ENCODE data around the gene SMG9. TPM values are rescaled to one million over a fixed set of nuclear protein-coding genes. Genes with fewer than 3 reads are reported as not detected.
A peak's percentile ranks its signal among the peaks of the same experiment; 100 is the strongest.

The SMG9 gene
- total RNA-seq, 4 donors from 2014 or later, result 4.5 to 9.1 (median 7.1) TPM

DNA sequence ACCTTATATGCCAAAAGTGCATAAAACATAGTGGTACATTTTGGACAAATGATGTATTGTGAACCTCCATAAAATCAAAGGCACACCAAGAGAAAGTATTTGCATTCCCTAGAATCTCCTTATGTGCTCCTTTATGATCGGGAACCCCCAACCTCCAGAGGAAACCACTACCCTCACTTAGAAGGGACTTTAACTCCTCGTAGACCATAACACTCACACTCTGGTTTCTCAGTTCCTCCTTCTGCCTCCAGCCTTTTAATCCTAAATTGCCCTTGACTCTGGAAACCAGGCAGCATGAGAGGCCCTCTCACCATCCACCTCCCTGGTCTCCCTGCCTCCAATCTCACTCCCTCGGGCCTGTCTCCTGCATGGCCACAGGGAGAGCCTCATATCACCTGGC lies 35.8 kb upstream of the SMG9 start:
- in situ Hi-C loops (cut with MboI; ENCODE audit: low sequenced_read_pairs in 4 of 4) (no loop called here), intact Hi-C loops (cut with DNase I; ENCODE audit: low total_unique reads) (no loop called here)
- DNase-seq, result no peak
- Histone ChIP-seq H3K4me3 (no peak overlapping the region), H3K27ac (no peak overlapping the region), H3K9me3 (no peaks in the 10 kb centered on the region), H3K4me1 (no peaks in the 10 kb centered on the region), H3K27me3 (peaks cover 0 to 2% (median 0%) of the 10 kb centered on the region in 3 donors), H3K36me3 (no peaks in the 10 kb centered on the region)
- TF ChIP-seq, protein P1, sequence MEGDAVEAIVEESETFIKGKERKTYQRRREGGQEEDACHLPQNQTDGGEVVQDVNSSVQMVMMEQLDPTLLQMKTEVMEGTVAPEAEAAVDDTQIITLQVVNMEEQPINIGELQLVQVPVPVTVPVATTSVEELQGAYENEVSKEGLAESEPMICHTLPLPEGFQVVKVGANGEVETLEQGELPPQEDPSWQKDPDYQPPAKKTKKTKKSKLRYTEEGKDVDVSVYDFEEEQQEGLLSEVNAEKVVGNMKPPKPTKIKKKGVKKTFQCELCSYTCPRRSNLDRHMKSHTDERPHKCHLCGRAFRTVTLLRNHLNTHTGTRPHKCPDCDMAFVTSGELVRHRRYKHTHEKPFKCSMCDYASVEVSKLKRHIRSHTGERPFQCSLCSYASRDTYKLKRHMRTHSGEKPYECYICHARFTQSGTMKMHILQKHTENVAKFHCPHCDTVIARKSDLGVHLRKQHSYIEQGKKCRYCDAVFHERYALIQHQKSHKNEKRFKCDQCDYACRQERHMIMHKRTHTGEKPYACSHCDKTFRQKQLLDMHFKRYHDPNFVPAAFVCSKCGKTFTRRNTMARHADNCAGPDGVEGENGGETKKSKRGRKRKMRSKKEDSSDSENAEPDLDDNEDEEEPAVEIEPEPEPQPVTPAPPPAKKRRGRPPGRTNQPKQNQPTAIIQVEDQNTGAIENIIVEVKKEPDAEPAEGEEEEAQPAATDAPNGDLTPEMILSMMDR (IDR thresholded peaks at IDR 0.05 in 4 of 5, conservative IDR thresholded peaks at IDR 0.05 in 1 of 5), result no peak
- ATAC-seq, result no peak

DNA sequence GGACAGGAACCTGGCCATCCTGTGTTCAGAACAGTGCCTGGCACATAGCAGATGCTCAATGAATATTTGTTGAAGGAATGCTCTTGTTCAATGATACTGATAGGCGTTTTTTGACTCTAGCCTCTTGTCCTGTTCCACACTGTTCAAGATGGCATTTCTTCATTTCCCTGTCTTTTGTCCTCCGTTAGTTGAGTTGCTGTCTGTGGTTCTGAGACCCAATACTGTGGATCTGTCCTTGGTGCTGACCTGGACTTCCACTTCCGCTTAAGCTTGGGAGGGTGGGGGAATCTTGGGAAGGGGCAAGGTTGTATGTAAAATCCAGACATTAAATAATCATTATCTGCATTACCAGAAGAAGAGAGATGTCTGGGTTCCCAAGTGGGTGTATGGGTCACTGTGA lies 34.3 kb upstream of the SMG9 start:
- Histone ChIP-seq H3K9me3 (no peaks in the 10 kb centered on the region), H3K27ac (no peak overlapping the region), H3K4me1 (no peaks in the 10 kb centered on the region), H3K27me3 (no peaks in the 10 kb centered on the region), H3K36me3 (no peaks in the 10 kb centered on the region), H3K4me3 (no peak overlapping the region)
- no peak for DNase-seq
- in situ Hi-C loops (cut with MboI; ENCODE audit: low sequenced_read_pairs in 4 of 4) (loop anchor here in 1 of 4 donors (5.0 kb wide), 1 partner anchor 42 kb away; no protein-coding TSS in a partner anchor), intact Hi-C loops (cut with DNase I; ENCODE audit: low total_unique reads) (no loop called here)
- TF ChIP-seq, protein P1 (IDR thresholded peaks at IDR 0.05 in 4 of 5, conservative IDR thresholded peaks at IDR 0.05 in 1 of 5), result no peak
- no peak for TF ChIP-seq POLR2A (IDR thresholded peaks at IDR 0.05)
- no peak for ATAC-seq

DNA sequence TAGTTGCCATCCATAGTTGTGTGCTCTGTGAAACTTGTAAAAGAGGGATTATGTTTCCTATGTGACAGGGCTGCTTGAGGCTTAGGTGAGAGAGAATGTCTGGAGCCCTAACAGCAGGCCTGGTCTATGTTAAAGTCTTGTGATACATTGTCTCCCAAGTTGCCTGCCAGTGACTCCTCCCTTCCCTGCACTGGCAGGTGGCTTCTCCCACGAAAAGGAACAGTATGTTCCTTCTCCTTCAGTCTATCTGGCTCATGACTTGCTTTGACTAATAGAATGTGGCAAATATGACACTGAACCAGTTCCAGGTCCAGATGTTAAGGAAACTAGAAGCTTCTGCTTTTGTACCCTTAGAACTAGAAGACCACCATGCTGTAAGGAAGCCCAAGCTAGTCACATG lies 31.9 kb upstream of the SMG9 start:
- H3K27ac ChIP-seq, result no peak overlapping the region
- no peak overlapping the region for H3K4me3 ChIP-seq
- no peaks in the 10 kb centered on the region for H3K9me3 ChIP-seq
- H3K4me1 ChIP-seq, result no peaks in the 10 kb centered on the region
- H3K36me3 ChIP-seq, result no peaks in the 10 kb centered on the region
- ATAC-seq, result peak in 1 of 2 donors; percentile 56
- DNase-seq, result no peak
- H3K27me3 ChIP-seq, result peaks cover 0 to 2% (median 0%) of the 10 kb centered on the region in 3 donors
- intact Hi-C loops (cut with DNase I; ENCODE audit: low total_unique reads), result no loop called here
- in situ Hi-C loops (cut with MboI; ENCODE audit: low sequenced_read_pairs in 4 of 4), result loop anchor here in 1 of 4 donors (5.0 kb wide), 1 partner anchor 39 kb away; no protein-coding TSS in a partner anchor
- no peak for TF ChIP-seq POLR2A (IDR thresholded peaks at IDR 0.05)
- TF ChIP-seq, protein P1 (IDR thresholded peaks at IDR 0.05 in 4 of 5, conservative IDR thresholded peaks at IDR 0.05 in 1 of 5), result no peak

DNA sequence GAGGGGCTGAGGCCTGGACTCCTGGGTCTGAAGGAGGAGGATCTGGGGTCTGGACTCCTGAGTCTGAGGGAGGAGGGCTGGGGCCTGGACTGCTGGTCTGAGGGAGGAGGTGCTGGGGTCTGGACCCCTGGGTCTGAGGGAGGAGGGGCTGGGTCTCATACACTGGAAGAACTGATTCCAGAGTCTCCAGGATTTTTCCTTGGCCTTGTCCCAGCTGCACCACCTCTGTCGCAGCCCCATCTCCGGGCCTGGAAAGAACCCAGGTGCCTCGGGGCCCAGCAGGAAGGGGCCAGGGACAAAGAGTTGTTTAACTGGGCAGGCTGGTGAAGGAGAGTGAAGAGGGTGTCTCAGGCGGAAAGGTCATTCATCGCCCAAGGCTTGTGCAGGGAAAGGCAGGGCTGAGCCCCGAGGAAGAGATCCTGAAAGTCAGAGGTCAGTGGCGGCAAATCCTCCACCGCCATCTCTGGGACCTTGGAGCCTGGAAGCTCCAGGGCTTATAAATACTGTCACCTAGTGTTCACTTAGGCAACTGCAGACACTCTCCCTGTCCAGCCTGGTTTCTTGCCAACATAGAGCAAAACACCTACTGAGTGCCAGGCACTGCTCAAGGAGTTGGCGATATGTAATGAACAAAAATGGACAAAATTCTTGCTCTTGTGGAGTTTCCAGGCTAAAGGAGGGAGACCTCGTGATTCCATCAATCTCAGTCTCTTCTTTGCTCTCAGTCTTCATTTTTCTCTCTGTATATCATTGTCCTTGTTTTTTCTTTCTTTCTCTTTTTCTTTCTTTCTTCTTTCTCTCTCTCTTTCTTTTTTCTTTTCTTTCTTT lies 30.4 kb upstream of the SMG9 start:
- Histone ChIP-seq H3K27me3 (peaks cover 0 to 8% (median 2%) of the 10 kb centered on the region in 3 donors), H3K27ac (no peak overlapping the region), H3K9me3 (no peaks in the 10 kb centered on the region), H3K4me1 (no peaks in the 10 kb centered on the region), H3K4me3 (no peak overlapping the region), H3K36me3 (no peaks in the 10 kb centered on the region)
- TF ChIP-seq, protein P1 (IDR thresholded peaks at IDR 0.05 in 4 of 5, conservative IDR thresholded peaks at IDR 0.05 in 1 of 5), result peak; percentile 74 to 92 (median 89)
- TF ChIP-seq POLR2A (IDR thresholded peaks at IDR 0.05), result no peak
- DNase-seq (peak in 1 of 2 donors; percentile 20), ATAC-seq (peak; percentile 74 to 81)
- in situ Hi-C loops (cut with MboI; ENCODE audit: low sequenced_read_pairs in 4 of 4), result loop anchor here in 2 of 4 donors (5.0 kb wide), 1 partner anchor 38 kb away; no protein-coding TSS in a partner anchor
- intact Hi-C loops (cut with DNase I; ENCODE audit: low total_unique reads), result loop anchor here (1.0 kb wide), 1 partner anchor 40 kb away; no protein-coding TSS in a partner anchor

Data from gastrocnemius medialis (tissue), 4 donors.